Measurements from ENCODE around the gene TIMP1. TPM values are rescaled to one million over a fixed set of nuclear protein-coding genes. Genes with fewer than 3 reads are reported as not detected.

TIMP1 gene
- total RNA-seq, 1 experiment from 2014 or later, result 89.0 TPM

GRCh38 chrX:47634871-47635575 lies 52.8 kb downstream of the TIMP1 start:
- no peak for DNase-seq (ENCODE audit: low spot score)

Other genes with a start within 250 kb of the TIMP1 start
- gene ZNF157, start 211.9 kb upstream of the TIMP1 start, total RNA-seq (2014; rRNA removed; shearing (Covaris generic)), result not detected in 2 replicates
- 6.0 and 8.0 TPM in 2 replicates for gene ZNF41, start 99.2 kb upstream of the TIMP1 start, total RNA-seq (2014; rRNA removed; shearing (Covaris generic))
- 27.8 and 34.0 TPM in 2 replicates for gene ARAF, start 21.2 kb upstream of the TIMP1 start, total RNA-seq (2014; rRNA removed; shearing (Covaris generic))
- gene SYN1, start 37.4 kb downstream of the TIMP1 start, total RNA-seq (2014; rRNA removed; shearing (Covaris generic)), result 0.38 TPM in 1 of 2 replicates, not detected in the other
- gene CFP, start 47.5 kb downstream of the TIMP1 start, total RNA-seq (2014; rRNA removed; shearing (Covaris generic)), result 0.05 and 0.43 TPM in 2 replicates
- 27.2 and 31.2 TPM in 2 replicates for gene ELK1, start 68.1 kb downstream of the TIMP1 start, total RNA-seq (2014; rRNA removed; shearing (Covaris generic))
- gene UXT, start 76.7 kb downstream of the TIMP1 start, total RNA-seq (2014; rRNA removed; shearing (Covaris generic)), result 154 and 183 TPM in 2 replicates